ENCODE measurements around the gene CFAP57.
"Not testable (repeated sequence)": the region's sequence is repeated elsewhere in the genome, so short reads cannot be mapped to it uniquely, and the experiment has no call there.

Gene CFAP57

DNA sequence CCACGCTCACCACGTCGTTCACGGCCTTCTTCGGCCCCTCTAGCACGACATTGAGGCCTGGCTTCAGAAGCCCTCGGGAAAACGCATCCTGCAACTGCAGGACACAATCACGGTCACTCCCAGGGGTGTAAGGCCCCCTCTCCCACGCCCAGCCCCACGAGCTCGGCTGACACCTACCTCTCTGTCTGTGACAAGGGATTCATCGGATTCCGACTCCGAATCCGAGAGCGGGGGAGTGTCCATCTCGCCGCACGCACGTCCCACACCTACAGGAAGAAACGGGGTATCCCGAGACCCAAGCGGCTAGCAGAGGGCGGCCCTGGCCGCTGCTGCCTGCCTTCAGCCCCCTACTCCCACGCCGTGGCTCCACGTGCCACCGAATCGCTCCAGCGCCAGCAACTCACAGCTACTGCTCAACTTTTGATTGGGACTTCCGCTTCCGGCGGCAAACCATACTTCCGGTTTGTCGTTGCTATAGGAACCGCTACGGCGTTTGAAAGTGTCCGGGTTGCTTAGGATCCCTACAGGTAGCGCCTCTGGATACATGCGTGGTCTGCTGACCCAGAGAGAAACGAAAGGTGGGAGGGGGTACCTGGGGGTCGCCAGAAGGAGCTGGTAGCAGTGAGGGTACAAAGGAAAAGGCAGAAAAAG, at the start of gene CFAP57, which contains the start of gene EBNA1BP2:
Gene CFAP57 (plus strand): TSS at position 455 of the 651 bp plus-strand sequence. CDS start 424 bp downstream, outside the sequence.
Gene EBNA1BP2 (minus strand): TSS at position 415 of the 651 bp plus-strand sequence. CDS start 172 bp downstream, at position 243.
- no peaks in the 10 kb centered on the region for H3K9me3 Mint-ChIP-seq
- peaks cover 24% of the 10 kb centered on the region for H3K4me1 Mint-ChIP-seq (ENCODE audit: low read depth)
- peak within 1 kb of the TSS; percentile 91 for H3K27ac Mint-ChIP-seq
- peaks cover 22% of the 10 kb centered on the region for H3K36me3 Mint-ChIP-seq (ENCODE audit: low read depth)
- H3K4me3 Mint-ChIP-seq = peak within 1 kb of the TSS; percentile 98
- H3K27me3 Mint-ChIP-seq (ENCODE audit: low read depth) = peaks cover 23% of the 10 kb centered on the region

DNA sequence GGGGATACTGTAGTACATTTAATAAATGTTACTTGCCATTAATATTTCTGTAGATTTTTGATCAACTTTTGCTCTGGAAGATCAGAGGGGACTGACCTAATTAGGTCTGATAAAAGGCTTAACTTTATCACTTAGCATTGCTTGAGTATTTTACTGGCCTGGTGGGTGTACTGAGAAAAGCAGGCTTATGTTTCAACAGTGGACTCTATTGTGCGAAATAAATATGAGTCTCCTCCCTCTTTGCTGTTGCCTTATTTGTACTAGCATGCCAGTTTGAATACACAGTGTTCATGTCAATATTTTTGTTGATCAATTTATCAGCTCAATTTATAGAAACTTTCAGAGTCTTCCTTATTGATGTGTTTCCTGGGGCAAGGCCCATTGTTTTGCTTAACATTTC, 49.1 kb upstream of the CFAP57 start:
- Mint-ChIP-seq H3K9me3 (no peaks in the 10 kb centered on the region), H3K4me3 (no peak overlapping the region), H3K27me3 (ENCODE audit: low read depth) (peaks cover 21% of the 10 kb centered on the region), H3K36me3 (ENCODE audit: low read depth) (no peaks in the 10 kb centered on the region), H3K27ac (no peak overlapping the region), H3K4me1 (ENCODE audit: low read depth) (no peaks in the 10 kb centered on the region)

- H3K9me3 Mint-ChIP-seq = no peaks in the 10 kb centered on the region
- peaks cover 33% of the 10 kb centered on the region for H3K27me3 Mint-ChIP-seq (ENCODE audit: low read depth)
- H3K4me1 Mint-ChIP-seq (ENCODE audit: low read depth) = no peaks in the 10 kb centered on the region
Observed at GRCh38 chr1:43128816-43129215, 43.3 kb upstream of the CFAP57 start.

DNA sequence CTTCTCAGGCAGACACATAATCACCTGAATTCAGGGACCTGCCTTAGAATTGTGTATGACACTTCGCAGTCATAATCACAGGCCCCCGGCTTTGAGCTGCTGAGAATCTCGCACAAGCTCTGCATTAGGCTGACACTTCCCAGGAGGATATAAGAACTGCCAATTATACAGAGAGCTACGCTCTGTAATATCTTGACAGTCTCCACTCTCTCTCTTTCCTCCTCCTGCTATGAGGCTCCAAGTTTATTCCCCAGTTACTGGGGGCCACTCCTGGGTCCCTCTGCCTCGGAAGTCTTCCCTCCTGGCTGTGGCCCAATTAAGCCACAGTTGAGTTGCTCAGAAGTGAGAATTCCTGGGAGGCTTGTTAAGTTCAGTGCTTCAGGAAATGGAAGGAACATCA, 42.7 kb upstream of the CFAP57 start:
- H3K36me3 Mint-ChIP-seq (ENCODE audit: low read depth) = no peaks in the 10 kb centered on the region
- H3K9me3 Mint-ChIP-seq = no peaks in the 10 kb centered on the region
- H3K4me1 Mint-ChIP-seq (ENCODE audit: low read depth) = no peaks in the 10 kb centered on the region
- H3K27me3 Mint-ChIP-seq (ENCODE audit: low read depth) = peaks cover 34% of the 10 kb centered on the region
- no peak overlapping the region for H3K4me3 Mint-ChIP-seq
- H3K27ac Mint-ChIP-seq = no peak overlapping the region

More at GRCh38 chr1:43128816-43129215, 43.3 kb upstream of the CFAP57 start:
- H3K27ac Mint-ChIP-seq = no peak overlapping the region
- no peaks in the 10 kb centered on the region for H3K36me3 Mint-ChIP-seq (ENCODE audit: low read depth)
- H3K4me3 Mint-ChIP-seq = no peak overlapping the region

- Mint-ChIP-seq H3K9me3 (no peaks in the 10 kb centered on the region), H3K4me3 (no peak overlapping the region), H3K4me1 (ENCODE audit: low read depth) (no peaks in the 10 kb centered on the region), H3K27ac (no peak overlapping the region), H3K27me3 (ENCODE audit: low read depth) (peaks cover 20% of the 10 kb centered on the region), H3K36me3 (ENCODE audit: low read depth) (no peaks in the 10 kb centered on the region)
Observed at GRCh38 chr1:43134068-43134467, 38.1 kb upstream of the CFAP57 start.

GRCh38 chr1:43134640-43135039, 37.5 kb upstream of the CFAP57 start:
- H3K36me3 Mint-ChIP-seq (ENCODE audit: low read depth) = no peaks in the 10 kb centered on the region
- H3K9me3 Mint-ChIP-seq = no peaks in the 10 kb centered on the region
- H3K27ac Mint-ChIP-seq = no peak overlapping the region
- no peak overlapping the region for H3K4me3 Mint-ChIP-seq
- H3K4me1 Mint-ChIP-seq (ENCODE audit: low read depth) = no peaks in the 10 kb centered on the region
- peaks cover 20% of the 10 kb centered on the region for H3K27me3 Mint-ChIP-seq (ENCODE audit: low read depth)

DNA sequence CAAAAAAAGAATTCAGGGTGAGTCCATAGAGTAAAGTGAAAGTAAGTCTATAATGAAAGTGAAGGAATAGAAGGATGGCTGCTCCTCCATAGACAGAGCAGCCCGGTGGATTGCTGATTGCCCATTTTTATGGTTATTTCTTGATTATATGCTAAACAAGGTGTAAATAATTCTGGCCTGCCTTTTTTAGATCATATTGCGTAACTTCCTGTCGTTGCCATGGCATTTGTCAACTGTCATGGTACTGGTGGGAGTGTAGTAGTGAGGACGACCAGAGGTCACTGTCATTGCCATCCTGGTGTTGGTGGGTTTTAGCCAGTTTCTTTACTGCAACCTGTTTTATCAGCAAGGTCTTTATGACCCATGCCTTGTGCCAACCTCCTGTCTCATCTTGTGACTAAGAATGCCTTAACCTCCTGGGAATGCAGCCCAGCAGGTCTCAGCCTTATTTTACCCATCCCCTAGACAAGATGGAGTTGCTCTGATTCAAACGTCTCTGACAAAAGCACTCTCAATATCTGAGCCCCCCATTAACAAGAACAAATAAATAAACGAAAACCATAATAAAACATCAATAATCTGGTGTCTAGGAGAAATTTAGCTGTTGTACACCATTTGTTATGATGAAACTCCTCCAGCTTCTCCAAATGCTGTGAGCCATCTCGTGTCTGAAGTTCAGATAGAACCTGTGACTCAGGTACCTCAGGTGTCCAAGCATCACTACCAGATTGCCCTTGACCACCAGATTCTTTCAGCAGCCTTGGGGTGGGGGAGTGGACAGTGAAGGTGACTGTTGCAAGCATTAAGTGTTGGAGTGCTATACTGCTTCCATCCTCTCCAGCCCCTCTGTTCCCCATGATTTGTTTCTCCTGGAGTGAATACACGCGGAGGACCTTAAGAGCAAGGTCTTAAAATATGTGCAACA, 36.0 kb upstream of the CFAP57 start:
- no peak overlapping the region for H3K4me3 Mint-ChIP-seq

GRCh38 chr1:43137445-43138052, 34.6 kb upstream of the CFAP57 start:
- Mint-ChIP-seq H3K4me3 (no peak overlapping the region), H3K27me3 (ENCODE audit: low read depth) (peaks cover 19% of the 10 kb centered on the region), H3K4me1 (ENCODE audit: low read depth) (no peaks in the 10 kb centered on the region), H3K27ac (no peak overlapping the region), H3K9me3 (no peaks in the 10 kb centered on the region), H3K36me3 (ENCODE audit: low read depth) (no peaks in the 10 kb centered on the region)

More for the DNA sequence above, 36.0 kb upstream of the CFAP57 start:
- Mint-ChIP-seq H3K27me3 (ENCODE audit: low read depth) (peaks cover 19% of the 10 kb centered on the region), H3K4me1 (ENCODE audit: low read depth) (no peaks in the 10 kb centered on the region), H3K9me3 (no peaks in the 10 kb centered on the region), H3K36me3 (ENCODE audit: low read depth) (no peaks in the 10 kb centered on the region), H3K27ac (no peak overlapping the region)

- H3K4me1 Mint-ChIP-seq (ENCODE audit: low read depth); H3K4me3 Mint-ChIP-seq; H3K9me3 Mint-ChIP-seq; H3K36me3 Mint-ChIP-seq (ENCODE audit: low read depth); H3K27ac Mint-ChIP-seq: not testable (repeated sequence)
- H3K27me3 Mint-ChIP-seq (ENCODE audit: low read depth) = peaks cover 18% of the 10 kb centered on the region
Observed at GRCh38 chr1:43139295-43139694, 32.8 kb upstream of the CFAP57 start.

- Mint-ChIP-seq H3K9me3 (no peaks in the 10 kb centered on the region), H3K4me3 (no peak overlapping the region), H3K4me1 (ENCODE audit: low read depth) (no peaks in the 10 kb centered on the region), H3K27me3 (ENCODE audit: low read depth) (peaks cover 25% of the 10 kb centered on the region), H3K36me3 (ENCODE audit: low read depth) (no peaks in the 10 kb centered on the region), H3K27ac (no peak overlapping the region)
Observed at GRCh38 chr1:43140010-43140409, 32.1 kb upstream of the CFAP57 start.

GRCh38 chr1:43140583-43140982, 31.5 kb upstream of the CFAP57 start:
- H3K4me3 Mint-ChIP-seq = no peak overlapping the region
- no peaks in the 10 kb centered on the region for H3K9me3 Mint-ChIP-seq
- no peaks in the 10 kb centered on the region for H3K36me3 Mint-ChIP-seq (ENCODE audit: low read depth)
- H3K4me1 Mint-ChIP-seq (ENCODE audit: low read depth) = no peaks in the 10 kb centered on the region
- no peak overlapping the region for H3K27ac Mint-ChIP-seq
- peaks cover 31% of the 10 kb centered on the region for H3K27me3 Mint-ChIP-seq (ENCODE audit: low read depth)

- no peak overlapping the region for H3K27ac Mint-ChIP-seq
- no peaks in the 10 kb centered on the region for H3K36me3 Mint-ChIP-seq (ENCODE audit: low read depth)
- H3K9me3 Mint-ChIP-seq = no peaks in the 10 kb centered on the region
- peaks cover 51% of the 10 kb centered on the region for H3K27me3 Mint-ChIP-seq (ENCODE audit: low read depth)
- no peak overlapping the region for H3K4me3 Mint-ChIP-seq
- H3K4me1 Mint-ChIP-seq (ENCODE audit: low read depth) = no peaks in the 10 kb centered on the region
Observed at GRCh38 chr1:43143441-43143888, 28.7 kb upstream of the CFAP57 start.

- H3K27me3 Mint-ChIP-seq (ENCODE audit: low read depth) = peaks cover 59% of the 10 kb centered on the region
- no peak overlapping the region for H3K4me3 Mint-ChIP-seq
- no peak overlapping the region for H3K27ac Mint-ChIP-seq
- no peaks in the 10 kb centered on the region for H3K4me1 Mint-ChIP-seq (ENCODE audit: low read depth)
- H3K9me3 Mint-ChIP-seq = no peaks in the 10 kb centered on the region
- H3K36me3 Mint-ChIP-seq (ENCODE audit: low read depth) = no peaks in the 10 kb centered on the region
Observed at GRCh38 chr1:43144237-43144636, 27.9 kb upstream of the CFAP57 start.

- Mint-ChIP-seq H3K4me1 (ENCODE audit: low read depth) (no peaks in the 10 kb centered on the region), H3K27me3 (ENCODE audit: low read depth) (peaks cover 61% of the 10 kb centered on the region), H3K27ac (no peak overlapping the region), H3K36me3 (ENCODE audit: low read depth) (no peaks in the 10 kb centered on the region), H3K9me3 (no peaks in the 10 kb centered on the region), H3K4me3 (no peak overlapping the region)
Observed at GRCh38 chr1:43147625-43148327, 24.4 kb upstream of the CFAP57 start.

Data from T-helper 1 cell treated with Interleukin-12 subunit alpha and Interleukin-12 subunit beta and Interleukin-4 antibody, amounts not matched to agents 30 μg/mL and 1 μg/mL, for 36 hours (primary cell).